Stomach (tissue), 4 donors: ENCODE results near the gene PTPN22.

Experiments used
- CTCF ChIP-seq, 7 experiments: fragments of 450-650 bp in 4 of 7; fragments of 200-600 bp in 3 of 7; sonication (generic) in 3 of 7; IDR thresholded peaks; one replicate each; pipeline ENCODE4 v1.5.1; 2016 to 2019; ENCODE audit warnings: antibody characterized with exemption in 7 of 7, control low read depth in 2 of 7, mild to moderate bottlenecking in 1 of 7
- EP300 ChIP-seq: sonication (generic); formaldehyde crosslinking; IDR thresholded peaks from one replicate; pipeline ENCODE4 v1.6.1; 2017; ENCODE audit warnings: antibody characterized with exemption
- POLR2A ChIP-seq, 4 donors: fragments of 450-650 bp; IDR thresholded peaks; one replicate each; pipeline ENCODE4 v1.6.1; 2016; ENCODE audit warnings: antibody characterized with exemption in 4 of 4, control low read depth in 2 of 4, mild to moderate bottlenecking in 1 of 4, moderate library complexity in 1 of 4
- POLR2AphosphoS5 ChIP-seq, 3 donors: sonication (generic); formaldehyde crosslinking; IDR thresholded peaks; one replicate each; pipeline ENCODE4 v1.6.1; 2016; ENCODE audit warnings: antibody characterized with exemption in 3 of 3

GRCh38 chr1:113809670-113810602 is 61.6 kb downstream of the PTPN22 start:
- TF ChIP-seq CTCF (IDR thresholded peaks at IDR 0.05): no peak
- no peak for TF ChIP-seq POLR2A (IDR thresholded peaks at IDR 0.05)
- peak in 1 of 3 donors; percentile 25 for TF ChIP-seq POLR2AphosphoS5 (IDR thresholded peaks at IDR 0.05)
- no peak for TF ChIP-seq EP300
